PC-3 (cell line): ENCODE measurements around the gene EPHA2. TPM values are rescaled to one million over a fixed set of nuclear protein-coding genes. Genes with fewer than 3 reads are reported as not detected.

Experiments used
- ATAC-seq: fragments of 200-7000 bp; cut with Tn5 transposase; 2 replicates; pipeline ENCODE4 v1.9.1; 2020; ENCODE audit warnings: mild to moderate bottlenecking, moderate library complexity
- BruUV-seq: library from RNA; stranded (reverse); fragments of 400-500 nt; replicated peaks from 2 replicates; lab custom pipeline; 2021; lab: Mats Ljungman, UMichigan
- CTCF ChIA-PET: fragments of 300-600 bp; sonication (Branson Sonifier 250); formaldehyde crosslinking; loops from one replicate; lab custom pipeline; 2022; ENCODE audit warnings: antibody characterized with exemption; lab: Charles Lee
- POLR2A ChIA-PET: fragments of 300-600 bp; sonication (Branson Sonifier 250); formaldehyde crosslinking; loops from one replicate; lab custom pipeline; 2022; ENCODE audit warnings: antibody characterized with exemption; ENCODE audit not compliant: unreplicated experiment; lab: Charles Lee
- DNase-seq: peaks from one replicate; pipeline ENCODE4 v3.0.0-alpha.2; 2015
- H2AFZ ChIP-seq: fragments of 300-600 bp; sonication (generic); 2 replicates; pipeline ENCODE4 v1.6.0; 2016; ENCODE audit warnings: antibody characterized with exemption, low read length
- H3F3A ChIP-seq: fragments of 300-600 bp; sonication (generic); one replicate; pipeline ENCODE4 v1.6.0; 2017; ENCODE audit warnings: antibody characterized with exemption, low read length, control low read depth, mild to moderate bottlenecking; ENCODE audit not compliant: unreplicated experiment
- H3K27ac ChIP-seq: fragments of 300-600 bp; sonication (generic); 2 replicates; pipeline ENCODE4 v1.5.1; 2016; ENCODE audit warnings: mild to moderate bottlenecking, low read length
- H3K27me3 ChIP-seq: fragments of 300-600 bp; sonication (generic); 2 replicates; pipeline ENCODE4 v1.6.1; 2016; ENCODE audit warnings: low read length, mixed read lengths
- H3K36me3 ChIP-seq: fragments of 300-600 bp; sonication (generic); 2 replicates; pipeline ENCODE4 v1.6.1; 2016; ENCODE audit warnings: low read depth, mixed run types, low read length, mixed read lengths
- H3K4me1 ChIP-seq: fragments of 300-600 bp; sonication (generic); 2 replicates; pipeline ENCODE4 v1.5.1; 2016; ENCODE audit warnings: low read length; ENCODE audit not compliant: insufficient read depth
- H3K4me2 ChIP-seq: fragments of 300-600 bp; sonication (generic); 2 replicates; pipeline ENCODE4 v1.6.0; 2016; ENCODE audit warnings: low read length
- H3K4me3 ChIP-seq: fragments of 300-600 bp; sonication (generic); 2 replicates; pipeline ENCODE4 v1.5.1; 2016; ENCODE audit warnings: mild to moderate bottlenecking, low read length, mixed read lengths
- H3K79me2 ChIP-seq: fragments of 300-600 bp; sonication (generic); 2 replicates; pipeline ENCODE4 v1.6.1; 2017; ENCODE audit warnings: low read length, mixed read lengths
- H3K9ac ChIP-seq: fragments of 300-600 bp; sonication (generic); 2 replicates; pipeline ENCODE4 v1.6.0; 2016; ENCODE audit warnings: mild to moderate bottlenecking, low read length
- H3K9me2 ChIP-seq: fragments of 300-600 bp; sonication (generic); replicated peaks from 2 replicates; pipeline ENCODE4 v1.6.1; 2016; ENCODE audit warnings: mixed run types, low read length, mixed read lengths
- H3K9me3 ChIP-seq: fragments of 300-600 bp; sonication (generic); 2 replicates; pipeline ENCODE4 v1.6.1; 2016; ENCODE audit warnings: low read length, mixed read lengths
- H4K20me1 ChIP-seq: fragments of 300-600 bp; sonication (generic); 2 replicates; pipeline ENCODE4 v1.6.1; 2016; ENCODE audit warnings: low read length, mixed read lengths
- EZH2 ChIP-seq: fragments of 300-600 bp; sonication (generic); IDR thresholded peaks from one replicate; pipeline ENCODE4 v1.6.1; 2017; ENCODE audit warnings: antibody characterized with exemption, mild to moderate bottlenecking, low read length; ENCODE audit not compliant: unreplicated experiment
- EZH2phosphoT487 ChIP-seq: fragments of 300-600 bp; sonication (generic); IDR thresholded peaks from 2 replicates; pipeline ENCODE4 v1.6.1; 2018; ENCODE audit warnings: mild to moderate bottlenecking, antibody characterized with exemption, low read length, borderline replicate concordance
- intact Hi-C: fragments of 100-400 bp; cut with micrococcal nuclease; formaldehyde crosslinking; loops from 2 replicates; pipeline ENCODE4 v1.9.0; 2023
- total RNA-seq: library from RNA; depleted of rRNA; stranded (reverse); fragments of >200 nt; gene quantifications from 2 replicates; pipeline ENCODE4 v1.2.3, GENCODE V29; 2014
- TF ChIP-seq, protein P1 (sequence below): fragments of 300-600 bp; sonication (generic); conservative IDR thresholded peaks from 2 replicates; pipeline ENCODE4 v1.5.1; 2017; ENCODE audit warnings: antibody characterized with exemption, low read depth, mild to moderate bottlenecking, low read length

The EPHA2 gene
- total RNA-seq, 1 experiment from 2014 or later, result 459 TPM

DNA sequence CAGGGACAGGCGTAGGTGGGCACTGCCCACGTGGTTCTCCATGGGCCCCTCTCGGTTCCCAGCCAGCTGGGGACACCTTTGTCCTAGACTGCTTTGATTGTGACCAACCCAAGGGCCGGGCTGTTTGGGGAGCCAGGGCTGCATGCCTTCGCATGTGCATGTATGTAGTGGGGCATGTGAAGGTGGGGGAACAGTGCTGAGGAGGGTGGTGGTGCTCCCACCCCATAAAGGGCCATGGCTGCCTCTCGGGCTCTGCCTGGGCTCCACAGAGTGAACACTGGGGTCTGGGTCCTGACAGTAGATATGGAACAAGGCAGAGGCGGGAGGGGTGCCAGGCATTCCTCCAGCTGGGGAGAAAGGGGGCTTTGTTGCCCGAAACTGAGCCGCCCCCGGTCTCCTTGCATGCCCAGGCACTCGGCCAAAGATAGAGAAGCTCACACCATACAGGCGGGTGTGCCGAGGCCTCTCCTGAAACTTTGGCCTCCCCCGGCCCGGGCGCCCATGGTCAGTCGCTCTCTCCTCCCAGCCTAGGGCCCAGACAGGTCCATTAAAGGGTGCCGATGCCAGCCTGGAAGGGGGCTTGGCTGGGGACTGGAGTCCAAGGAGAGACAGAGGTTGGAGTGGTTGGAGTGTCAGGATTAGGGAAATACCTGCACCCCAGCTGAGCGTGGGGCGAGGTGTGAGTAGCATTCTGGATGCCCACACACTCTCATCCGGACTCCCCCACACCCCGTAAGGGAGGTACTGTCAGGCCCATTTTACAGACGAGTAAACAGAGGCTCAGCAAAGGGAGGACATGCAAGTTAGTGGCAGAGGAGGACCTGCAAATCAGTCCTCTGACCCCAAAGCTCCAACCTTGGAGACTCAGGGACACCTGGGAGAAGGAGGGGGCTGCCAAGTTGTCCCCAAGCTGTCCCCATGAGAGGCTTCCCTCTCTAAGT is 41.1 kb downstream of the EPHA2 start:
- H2AFZ ChIP-seq, result no peak overlapping the region
- no peaks in the 10 kb centered on the region for H4K20me1 ChIP-seq
- ATAC-seq (no peak), DNase-seq (no peak)
- POLR2A ChIA-PET, result no interaction called here
- no peaks in the 10 kb centered on the region for H3K36me3 ChIP-seq
- TF ChIP-seq, protein P1, sequence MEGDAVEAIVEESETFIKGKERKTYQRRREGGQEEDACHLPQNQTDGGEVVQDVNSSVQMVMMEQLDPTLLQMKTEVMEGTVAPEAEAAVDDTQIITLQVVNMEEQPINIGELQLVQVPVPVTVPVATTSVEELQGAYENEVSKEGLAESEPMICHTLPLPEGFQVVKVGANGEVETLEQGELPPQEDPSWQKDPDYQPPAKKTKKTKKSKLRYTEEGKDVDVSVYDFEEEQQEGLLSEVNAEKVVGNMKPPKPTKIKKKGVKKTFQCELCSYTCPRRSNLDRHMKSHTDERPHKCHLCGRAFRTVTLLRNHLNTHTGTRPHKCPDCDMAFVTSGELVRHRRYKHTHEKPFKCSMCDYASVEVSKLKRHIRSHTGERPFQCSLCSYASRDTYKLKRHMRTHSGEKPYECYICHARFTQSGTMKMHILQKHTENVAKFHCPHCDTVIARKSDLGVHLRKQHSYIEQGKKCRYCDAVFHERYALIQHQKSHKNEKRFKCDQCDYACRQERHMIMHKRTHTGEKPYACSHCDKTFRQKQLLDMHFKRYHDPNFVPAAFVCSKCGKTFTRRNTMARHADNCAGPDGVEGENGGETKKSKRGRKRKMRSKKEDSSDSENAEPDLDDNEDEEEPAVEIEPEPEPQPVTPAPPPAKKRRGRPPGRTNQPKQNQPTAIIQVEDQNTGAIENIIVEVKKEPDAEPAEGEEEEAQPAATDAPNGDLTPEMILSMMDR, result no peak
- TF ChIP-seq EZH2 (no peak), EZH2phosphoT487 (no peak)
- no peak overlapping the region for H3K4me2 ChIP-seq
- H3K4me3 ChIP-seq, result no peak overlapping the region
- no peak overlapping the region for H3K27ac ChIP-seq
- no peaks in the 10 kb centered on the region for H3K27me3 ChIP-seq
- BruUV-seq, result no TSS peak
- H3K79me2 ChIP-seq, result no peaks in the 10 kb centered on the region
- no peaks in the 10 kb centered on the region for H3K9me3 ChIP-seq
- no peak overlapping the region for H3K9ac ChIP-seq
- H3K4me1 ChIP-seq, result 0 out of 2 replicates have a peak, but pooled peaks cover 4% of the 10 kb centered on the region
- intact Hi-C loops, result no loop called here
- H3F3A ChIP-seq, result no peaks in the 10 kb centered on the region
- CTCF ChIA-PET, result no interaction called here
- no peaks in the 10 kb centered on the region for H3K9me2 ChIP-seq

DNA sequence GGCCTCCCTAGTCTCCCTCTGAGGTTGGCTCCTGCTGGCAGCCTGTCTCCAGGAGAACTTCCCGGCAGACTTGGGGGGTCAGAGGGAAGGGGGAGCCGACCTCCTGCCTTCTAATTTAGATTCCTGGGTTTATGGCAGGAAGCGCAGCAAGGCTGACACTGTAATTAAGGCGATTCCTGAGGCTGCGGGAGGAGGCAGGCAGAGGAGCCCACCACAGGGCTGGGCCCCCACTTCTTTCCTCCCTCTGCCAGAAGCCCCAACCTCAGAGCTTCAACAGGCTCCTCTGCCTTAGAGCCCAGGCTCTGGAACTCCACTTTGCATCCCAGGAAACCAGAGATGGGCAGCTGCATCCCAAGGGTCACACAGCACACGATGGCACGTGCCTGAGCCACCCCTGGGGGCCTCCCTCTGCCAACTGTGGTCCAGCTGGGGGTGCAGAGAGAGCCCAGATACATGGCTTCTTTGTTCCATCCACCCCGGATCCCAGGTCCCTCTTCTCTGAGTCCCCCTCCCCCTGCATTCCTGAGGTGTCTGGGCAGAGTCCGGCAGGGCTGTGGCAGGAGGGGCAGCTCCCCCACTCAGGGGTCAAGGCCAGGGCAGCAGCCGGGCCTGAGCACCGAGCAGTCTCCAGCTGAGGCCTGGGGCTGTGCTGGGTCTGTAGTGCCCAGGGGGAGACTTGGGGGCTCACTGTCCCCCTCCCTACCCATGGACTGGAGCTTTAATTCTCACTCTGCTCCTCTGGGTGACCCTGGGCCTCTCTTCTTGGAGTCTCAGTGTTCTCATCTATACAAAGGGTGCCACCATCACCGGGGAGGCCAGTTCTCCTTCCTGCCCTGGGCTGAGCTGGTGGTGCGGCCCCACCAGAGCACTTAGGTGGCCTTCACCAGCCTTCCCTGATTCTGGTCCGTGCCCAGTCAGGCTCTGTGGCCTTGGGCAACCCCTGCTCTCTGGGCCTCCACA is 43.0 kb downstream of the EPHA2 start:
- H3K79me2 ChIP-seq, result no peaks in the 10 kb centered on the region
- H3K9me3 ChIP-seq, result no peaks in the 10 kb centered on the region
- H3F3A ChIP-seq, result no peaks in the 10 kb centered on the region
- H3K4me3 ChIP-seq, result no peak overlapping the region
- BruUV-seq, result no TSS peak
- DNase-seq (no peak), ATAC-seq (no peak)
- no peaks in the 10 kb centered on the region for H3K36me3 ChIP-seq
- H4K20me1 ChIP-seq, result no peaks in the 10 kb centered on the region
- H3K9me2 ChIP-seq, result no peaks in the 10 kb centered on the region
- no peaks in the 10 kb centered on the region for H3K27me3 ChIP-seq
- ChIA-PET CTCF (no interaction called here), POLR2A (no interaction called here)
- no peak overlapping the region for H3K4me2 ChIP-seq
- no peak overlapping the region for H3K27ac ChIP-seq
- TF ChIP-seq EZH2phosphoT487, result no peak
- TF ChIP-seq EZH2, result no peak
- TF ChIP-seq, protein P1, result no peak
- H3K9ac ChIP-seq, result no peak overlapping the region
- 0 out of 2 replicates have a peak, but pooled peaks cover 4% of the 10 kb centered on the region for H3K4me1 ChIP-seq
- intact Hi-C loops, result no loop called here
- H2AFZ ChIP-seq, result no peak overlapping the region
